ENCODE measurements around the gene HABP2. TPM values are rescaled to one million over a fixed set of nuclear protein-coding genes. Genes with fewer than 3 reads are reported as not detected.

The HABP2 gene
- total RNA-seq, 1 donor from 2014 or later = not detected

DNA sequence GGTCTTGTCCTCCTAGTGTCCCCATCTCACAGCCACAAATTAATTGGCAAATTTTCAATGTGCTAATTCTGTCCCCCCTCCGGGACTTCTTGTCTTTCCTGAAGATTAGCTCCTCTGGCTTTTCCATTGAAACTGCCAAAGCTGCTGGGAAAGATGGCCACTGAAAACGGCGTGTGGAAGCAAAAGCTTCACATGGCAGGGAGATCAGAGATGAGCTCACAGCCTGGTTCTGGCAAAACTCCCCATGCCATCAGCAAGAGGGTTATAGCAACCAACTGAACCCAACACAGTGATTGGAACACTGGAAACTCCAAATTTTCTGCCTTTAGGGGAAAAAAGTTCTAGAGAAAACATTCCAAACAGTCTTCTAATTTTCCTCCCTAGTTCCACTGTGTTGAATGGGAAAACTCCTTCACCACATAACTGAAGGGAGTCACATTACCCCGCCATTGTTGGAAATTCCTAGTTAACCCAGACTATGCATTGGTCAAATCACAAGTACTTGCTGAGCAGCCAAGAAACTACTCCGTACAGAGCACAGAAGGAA, 74.0 kb downstream of the HABP2 start:
- Histone ChIP-seq H3K9ac (ENCODE audit: low read length) (no peak overlapping the region), H3K79me2 (ENCODE audit: insufficient read depth, low read length) (no peaks in the 10 kb centered on the region), H3K4me2 (ENCODE audit: low read length) (no peak overlapping the region), H3K27me3 (ENCODE audit: insufficient read depth, low read length) (peaks cover 20% of the 10 kb centered on the region), H3K36me3 (ENCODE audit: insufficient read depth, low read length) (no peaks in the 10 kb centered on the region), H3K4me3 (ENCODE audit: insufficient read depth, low read depth, low read length) (no peak overlapping the region), H3K4me1 (ENCODE audit: insufficient read depth, low read length) (no peaks in the 10 kb centered on the region), H3K9me3 (ENCODE audit: insufficient read depth, low read depth, low read length) (no peaks in the 10 kb centered on the region), H3K27ac (ENCODE audit: low read depth, low read length) (no peak overlapping the region), H2AFZ (ENCODE audit: low read depth, low read length) (no peak overlapping the region), H4K20me1 (ENCODE audit: insufficient read depth, low read length) (no peaks in the 10 kb centered on the region)
- peaks cover 36% of the 10 kb centered on the region for H3K27me3 Mint-ChIP-seq (ENCODE audit: low read depth, unreplicated experiment)
- H3K36me3 Mint-ChIP-seq (ENCODE audit: low read depth, unreplicated experiment) = peaks cover 2% of the 10 kb centered on the region
- no peak overlapping the region for H3K27ac Mint-ChIP-seq (ENCODE audit: unreplicated experiment)
- H3K4me1 Mint-ChIP-seq (ENCODE audit: low read depth, unreplicated experiment) = peaks cover 5% of the 10 kb centered on the region
- TF ChIP-seq, protein P1, sequence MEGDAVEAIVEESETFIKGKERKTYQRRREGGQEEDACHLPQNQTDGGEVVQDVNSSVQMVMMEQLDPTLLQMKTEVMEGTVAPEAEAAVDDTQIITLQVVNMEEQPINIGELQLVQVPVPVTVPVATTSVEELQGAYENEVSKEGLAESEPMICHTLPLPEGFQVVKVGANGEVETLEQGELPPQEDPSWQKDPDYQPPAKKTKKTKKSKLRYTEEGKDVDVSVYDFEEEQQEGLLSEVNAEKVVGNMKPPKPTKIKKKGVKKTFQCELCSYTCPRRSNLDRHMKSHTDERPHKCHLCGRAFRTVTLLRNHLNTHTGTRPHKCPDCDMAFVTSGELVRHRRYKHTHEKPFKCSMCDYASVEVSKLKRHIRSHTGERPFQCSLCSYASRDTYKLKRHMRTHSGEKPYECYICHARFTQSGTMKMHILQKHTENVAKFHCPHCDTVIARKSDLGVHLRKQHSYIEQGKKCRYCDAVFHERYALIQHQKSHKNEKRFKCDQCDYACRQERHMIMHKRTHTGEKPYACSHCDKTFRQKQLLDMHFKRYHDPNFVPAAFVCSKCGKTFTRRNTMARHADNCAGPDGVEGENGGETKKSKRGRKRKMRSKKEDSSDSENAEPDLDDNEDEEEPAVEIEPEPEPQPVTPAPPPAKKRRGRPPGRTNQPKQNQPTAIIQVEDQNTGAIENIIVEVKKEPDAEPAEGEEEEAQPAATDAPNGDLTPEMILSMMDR (IDR thresholded peaks at IDR 0.05; ENCODE audit: insufficient read depth, low read depth, low read length) = no peak
- no peak for TF ChIP-seq EZH2 (IDR thresholded peaks at IDR 0.05; ENCODE audit: insufficient read depth, low read length)
- no peak for FAIRE-seq
- H3K4me3 Mint-ChIP-seq (ENCODE audit: unreplicated experiment) = no peak overlapping the region
- peaks cover 3% of the 10 kb centered on the region for H3K9me3 Mint-ChIP-seq (ENCODE audit: unreplicated experiment)
- DNase-seq (ENCODE audit: low read depth) = peak; percentile 23

- H3K9me3 Mint-ChIP-seq (ENCODE audit: unreplicated experiment) = peaks cover 3% of the 10 kb centered on the region
- no peaks in the 10 kb centered on the region for H3K4me1 ChIP-seq (ENCODE audit: insufficient read depth, low read length)
- no peak overlapping the region for H3K9ac ChIP-seq (ENCODE audit: low read length)
- no peak overlapping the region for H3K4me3 Mint-ChIP-seq (ENCODE audit: unreplicated experiment)
- no peaks in the 10 kb centered on the region for H4K20me1 ChIP-seq (ENCODE audit: insufficient read depth, low read length)
- no peaks in the 10 kb centered on the region for H3K9me3 ChIP-seq (ENCODE audit: insufficient read depth, low read depth, low read length)
- no peak overlapping the region for H3K27ac ChIP-seq (ENCODE audit: low read depth, low read length)
- H3K79me2 ChIP-seq (ENCODE audit: insufficient read depth, low read length) = no peaks in the 10 kb centered on the region
- peaks cover 5% of the 10 kb centered on the region for H3K4me1 Mint-ChIP-seq (ENCODE audit: low read depth, unreplicated experiment)
- no peak overlapping the region for H3K4me3 ChIP-seq (ENCODE audit: insufficient read depth, low read depth, low read length)
- peaks cover 33% of the 10 kb centered on the region for H3K27me3 Mint-ChIP-seq (ENCODE audit: low read depth, unreplicated experiment)
- DNase-seq (ENCODE audit: low read depth) = no peak
- H3K4me2 ChIP-seq (ENCODE audit: low read length) = no peak overlapping the region
- TF ChIP-seq, protein P1 (IDR thresholded peaks at IDR 0.05; ENCODE audit: insufficient read depth, low read depth, low read length) = no peak
- TF ChIP-seq EZH2 (IDR thresholded peaks at IDR 0.05; ENCODE audit: insufficient read depth, low read length) = no peak
- FAIRE-seq = no peak
- H2AFZ ChIP-seq (ENCODE audit: low read depth, low read length) = no peak overlapping the region
- H3K27me3 ChIP-seq (ENCODE audit: insufficient read depth, low read length) = peaks cover 13% of the 10 kb centered on the region
- H3K36me3 ChIP-seq (ENCODE audit: insufficient read depth, low read length) = no peaks in the 10 kb centered on the region
- peaks cover 2% of the 10 kb centered on the region for H3K36me3 Mint-ChIP-seq (ENCODE audit: low read depth, unreplicated experiment)
- H3K27ac Mint-ChIP-seq (ENCODE audit: unreplicated experiment) = no peak overlapping the region
These were observed 75.0 kb downstream of the HABP2 start for GRCh38 chr10:113627836-113628235.

- Histone ChIP-seq H3K79me2 (ENCODE audit: insufficient read depth, low read length) (no peaks in the 10 kb centered on the region), H3K9ac (ENCODE audit: low read length) (no peak overlapping the region), H3K27me3 (ENCODE audit: insufficient read depth, low read length) (peaks cover 9% of the 10 kb centered on the region), H4K20me1 (ENCODE audit: insufficient read depth, low read length) (no peaks in the 10 kb centered on the region), H3K4me3 (ENCODE audit: insufficient read depth, low read depth, low read length) (no peak overlapping the region), H3K4me1 (ENCODE audit: insufficient read depth, low read length) (no peaks in the 10 kb centered on the region), H3K36me3 (ENCODE audit: insufficient read depth, low read length) (no peaks in the 10 kb centered on the region), H2AFZ (ENCODE audit: low read depth, low read length) (no peak overlapping the region), H3K27ac (ENCODE audit: low read depth, low read length) (no peak overlapping the region), H3K9me3 (ENCODE audit: insufficient read depth, low read depth, low read length) (no peaks in the 10 kb centered on the region), H3K4me2 (ENCODE audit: low read length) (no peak overlapping the region)
- FAIRE-seq (no peak), DNase-seq (ENCODE audit: low read depth) (no peak)
- H3K27me3 Mint-ChIP-seq (ENCODE audit: low read depth, unreplicated experiment) = peaks cover 26% of the 10 kb centered on the region
- peaks cover 3% of the 10 kb centered on the region for H3K9me3 Mint-ChIP-seq (ENCODE audit: unreplicated experiment)
- no peak for TF ChIP-seq EZH2 (IDR thresholded peaks at IDR 0.05; ENCODE audit: insufficient read depth, low read length)
- TF ChIP-seq, protein P1 (IDR thresholded peaks at IDR 0.05; ENCODE audit: insufficient read depth, low read depth, low read length) = no peak
- peaks cover 5% of the 10 kb centered on the region for H3K4me1 Mint-ChIP-seq (ENCODE audit: low read depth, unreplicated experiment)
- peaks cover 2% of the 10 kb centered on the region for H3K36me3 Mint-ChIP-seq (ENCODE audit: low read depth, unreplicated experiment)
- H3K4me3 Mint-ChIP-seq (ENCODE audit: unreplicated experiment) = no peak overlapping the region
- no peak overlapping the region for H3K27ac Mint-ChIP-seq (ENCODE audit: unreplicated experiment)
These were observed 75.8 kb downstream of the HABP2 start for GRCh38 chr10:113628607-113629153.

Data from astrocyte (in vitro differentiated cells and primary cell).